ENCODE results near the gene KLK4. TPM values are rescaled to one million over a fixed set of nuclear protein-coding genes. Genes with fewer than 3 reads are reported as not detected.

Gene KLK4
- total RNA-seq, 1 donor from 2014 or later, result not detected

DNA sequence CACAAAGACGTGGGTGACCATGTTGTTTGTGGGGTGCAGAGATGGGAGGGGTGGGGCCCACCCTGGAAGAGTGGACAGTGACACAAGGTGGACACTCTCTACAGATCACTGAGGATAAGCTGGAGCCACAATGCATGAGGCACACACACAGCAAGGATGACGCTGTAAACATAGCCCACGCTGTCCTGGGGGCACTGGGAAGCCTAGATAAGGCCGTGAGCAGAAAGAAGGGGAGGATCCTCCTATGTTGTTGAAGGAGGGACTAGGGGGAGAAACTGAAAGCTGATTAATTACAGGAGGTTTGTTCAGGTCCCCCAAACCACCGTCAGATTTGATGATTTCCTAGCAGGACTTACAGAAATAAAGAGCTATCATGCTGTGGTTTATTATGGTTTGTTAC lies 32.3 kb downstream of the KLK4 start:
- no peak for DNase-seq (ENCODE audit: low spot score)

DNA sequence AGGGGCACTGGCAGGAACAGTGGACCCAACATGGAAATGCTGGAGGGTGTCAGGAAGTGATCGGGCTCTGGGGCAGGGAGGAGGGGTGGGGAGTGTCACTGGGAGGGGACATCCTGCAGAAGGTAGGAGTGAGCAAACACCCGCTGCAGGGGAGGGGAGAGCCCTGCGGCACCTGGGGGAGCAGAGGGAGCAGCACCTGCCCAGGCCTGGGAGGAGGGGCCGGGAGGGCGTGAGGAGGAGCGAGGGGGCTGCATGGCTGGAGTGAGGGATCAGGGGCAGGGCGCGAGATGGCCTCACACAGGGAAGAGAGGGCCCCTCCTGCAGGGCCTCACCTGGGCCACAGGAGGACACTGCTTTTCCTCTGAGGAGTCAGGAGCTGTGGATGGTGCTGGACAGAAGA lies 33.9 kb downstream of the KLK4 start:
- DNase-seq (ENCODE audit: low spot score), result no peak

DNA sequence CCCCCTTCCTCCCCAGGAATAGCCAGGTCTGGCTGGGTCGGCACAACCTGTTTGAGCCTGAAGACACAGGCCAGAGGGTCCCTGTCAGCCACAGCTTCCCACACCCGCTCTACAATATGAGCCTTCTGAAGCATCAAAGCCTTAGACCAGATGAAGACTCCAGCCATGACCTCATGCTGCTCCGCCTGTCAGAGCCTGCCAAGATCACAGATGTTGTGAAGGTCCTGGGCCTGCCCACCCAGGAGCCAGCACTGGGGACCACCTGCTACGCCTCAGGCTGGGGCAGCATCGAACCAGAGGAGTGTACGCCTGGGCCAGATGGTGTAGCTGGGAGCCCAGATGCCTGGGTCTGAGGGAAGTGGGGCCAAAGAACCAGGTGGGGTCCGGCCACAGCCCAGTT lies 34.7 kb downstream of the KLK4 start:
- no peak for DNase-seq (ENCODE audit: low spot score)

DNA sequence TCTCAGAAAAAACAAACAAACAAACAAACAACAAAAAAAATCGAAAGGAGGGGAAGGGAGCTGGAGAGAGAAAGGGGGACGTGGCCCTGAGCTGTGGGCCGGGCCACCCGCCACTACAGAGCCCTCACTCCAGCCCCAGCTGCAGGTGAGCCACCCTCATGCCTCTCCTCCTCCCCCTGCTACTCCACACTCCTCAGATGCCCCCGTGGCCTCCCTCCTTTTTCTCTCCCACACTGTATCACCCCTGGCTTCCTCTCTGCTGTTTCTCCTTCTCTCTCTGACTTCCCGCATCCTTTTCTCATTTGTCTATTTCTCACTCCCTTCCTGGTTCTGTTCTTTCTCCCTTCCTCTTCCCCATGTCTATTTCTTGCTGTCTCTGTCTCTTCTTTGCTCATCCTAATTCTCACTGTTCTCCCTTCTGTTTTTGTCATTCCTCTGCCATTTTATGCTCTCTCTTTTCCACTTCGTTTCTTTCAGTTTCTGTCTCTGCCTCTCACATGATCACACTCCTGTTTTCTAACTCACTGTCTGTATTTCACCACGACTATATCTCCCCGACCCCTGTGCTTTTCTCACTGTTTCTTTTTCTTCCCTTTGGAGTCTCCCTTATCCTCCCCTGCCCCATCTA lies 35.3 kb downstream of the KLK4 start:
- no peak for DNase-seq (ENCODE audit: low spot score)

DNA sequence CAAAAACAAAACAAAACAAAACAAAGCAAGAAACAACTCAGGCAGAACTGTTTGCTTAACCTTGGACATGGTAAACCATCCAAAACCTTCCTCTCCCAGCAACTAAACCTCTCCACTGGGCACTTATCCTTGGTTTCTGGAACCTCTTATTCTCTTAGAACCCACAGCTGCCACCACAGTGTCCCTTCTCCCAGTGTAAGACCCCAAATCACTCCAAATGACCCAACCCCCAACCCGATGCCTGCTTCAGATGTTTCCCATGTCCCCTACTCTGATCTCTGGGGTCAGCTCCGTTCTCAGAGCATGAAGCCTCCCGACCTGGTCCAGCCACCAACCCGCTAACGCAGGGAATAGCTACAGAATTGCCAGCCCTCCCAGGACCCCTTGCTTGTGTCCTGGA lies 37.0 kb downstream of the KLK4 start:
- no peak for DNase-seq (ENCODE audit: low spot score)

DNA sequence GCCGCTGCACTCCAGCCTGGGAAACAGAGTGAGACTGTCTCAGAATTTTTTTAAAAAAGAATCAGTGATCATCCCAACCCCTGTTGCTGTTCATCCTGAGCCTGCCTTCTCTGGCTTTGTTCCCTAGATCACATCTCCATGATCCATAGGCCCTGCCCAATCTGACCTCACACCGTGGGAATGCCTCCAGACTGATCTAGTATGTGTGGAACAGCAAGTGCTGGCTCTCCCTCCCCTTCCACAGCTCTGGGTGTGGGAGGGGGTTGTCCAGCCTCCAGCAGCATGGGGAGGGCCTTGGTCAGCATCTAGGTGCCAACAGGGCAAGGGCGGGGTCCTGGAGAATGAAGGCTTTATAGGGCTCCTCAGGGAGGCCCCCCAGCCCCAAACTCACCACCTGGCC lies 38.1 kb downstream of the KLK4 start, which contains the start of gene KLK2:
KLK2 (plus strand) TSS at position 384 of the 400 bp plus-strand sequence. CDS start 35 bp downstream, outside the sequence.
- DNase-seq (ENCODE audit: low spot score), result no peak

DNA sequence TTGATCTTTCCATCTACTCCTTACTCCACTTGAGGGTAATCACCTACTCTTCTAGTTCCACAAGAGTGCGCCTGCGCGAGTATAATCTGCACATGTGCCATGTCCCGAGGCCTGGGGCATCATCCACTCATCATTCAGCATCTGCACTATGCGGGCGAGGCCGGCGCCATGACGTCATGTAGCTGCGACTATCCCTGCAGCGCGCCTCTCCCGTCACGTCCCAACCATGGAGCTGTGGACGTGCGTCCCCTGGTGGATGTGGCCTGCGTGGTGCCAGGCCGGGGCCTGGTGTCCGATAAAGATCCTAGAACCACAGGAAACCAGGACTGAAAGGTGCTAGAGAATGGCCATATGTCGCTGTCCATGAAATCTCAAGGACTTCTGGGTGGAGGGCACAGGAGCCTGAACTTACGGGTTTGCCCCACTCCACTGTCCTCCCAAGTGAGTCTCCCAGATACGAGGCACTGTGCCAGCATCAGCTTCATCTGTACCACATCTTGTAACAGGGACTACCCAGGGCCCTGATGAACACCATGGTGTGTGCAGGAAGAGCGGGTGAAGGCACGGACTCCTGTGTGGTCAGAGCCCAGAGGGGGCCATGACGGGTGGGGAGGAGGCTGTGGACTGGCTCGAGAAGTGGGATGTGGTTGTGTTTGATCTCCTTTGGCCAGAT lies 40.6 kb downstream of the KLK4 start:
- no peak for DNase-seq (ENCODE audit: low spot score)

DNA sequence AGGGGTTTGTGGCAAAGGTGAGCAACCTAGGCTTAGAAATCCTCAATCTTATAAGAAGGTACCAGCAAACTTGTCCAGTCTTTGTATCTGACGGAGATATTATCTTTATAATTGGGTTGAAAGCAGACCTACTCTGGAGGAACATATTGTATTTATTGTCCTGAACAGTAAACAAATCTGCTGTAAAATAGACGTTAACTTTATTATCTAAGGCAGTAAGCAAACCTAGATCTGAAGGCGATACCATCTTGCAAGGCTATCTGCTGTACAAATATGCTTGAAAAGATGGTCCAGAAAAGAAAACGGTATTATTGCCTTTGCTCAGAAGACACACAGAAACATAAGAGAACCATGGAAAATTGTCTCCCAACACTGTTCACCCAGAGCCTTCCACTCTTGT lies 41.7 kb downstream of the KLK4 start:
- DNase-seq (ENCODE audit: low spot score), result no peak

DNA sequence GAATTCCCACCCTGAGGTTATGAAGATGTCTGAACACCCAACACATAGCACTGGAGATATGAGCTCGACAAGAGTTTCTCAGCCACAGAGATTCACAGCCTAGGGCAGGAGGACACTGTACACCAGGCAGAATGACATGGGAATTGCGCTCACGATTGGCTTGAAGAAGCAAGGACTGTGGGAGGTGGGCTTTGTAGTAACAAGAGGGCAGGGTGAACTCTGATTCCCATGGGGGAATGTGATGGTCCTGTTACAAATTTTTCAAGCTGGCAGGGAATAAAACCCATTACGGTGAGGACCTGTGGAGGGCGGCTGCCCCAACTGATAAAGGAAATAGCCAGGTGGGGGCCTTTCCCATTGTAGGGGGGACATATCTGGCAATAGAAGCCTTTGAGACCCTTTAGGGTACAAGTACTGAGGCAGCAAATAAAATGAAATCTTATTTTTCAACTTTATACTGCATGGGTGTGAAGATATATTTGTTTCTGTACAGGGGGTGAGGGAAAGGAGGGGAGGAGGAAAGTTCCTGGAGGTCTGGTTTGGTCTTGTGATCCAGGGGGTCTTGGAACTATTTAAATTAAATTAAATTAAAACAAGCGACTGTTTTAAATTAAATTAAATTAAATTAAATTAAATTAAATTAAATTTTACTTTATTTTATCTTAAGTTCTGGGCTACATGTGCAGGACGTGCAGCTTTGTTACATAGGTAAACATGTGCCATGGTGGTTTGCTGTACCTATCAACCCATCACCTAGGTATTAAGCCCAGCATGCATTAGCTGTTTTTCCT lies 49.5 kb downstream of the KLK4 start:
- DNase-seq (ENCODE audit: low spot score), result no peak

DNA sequence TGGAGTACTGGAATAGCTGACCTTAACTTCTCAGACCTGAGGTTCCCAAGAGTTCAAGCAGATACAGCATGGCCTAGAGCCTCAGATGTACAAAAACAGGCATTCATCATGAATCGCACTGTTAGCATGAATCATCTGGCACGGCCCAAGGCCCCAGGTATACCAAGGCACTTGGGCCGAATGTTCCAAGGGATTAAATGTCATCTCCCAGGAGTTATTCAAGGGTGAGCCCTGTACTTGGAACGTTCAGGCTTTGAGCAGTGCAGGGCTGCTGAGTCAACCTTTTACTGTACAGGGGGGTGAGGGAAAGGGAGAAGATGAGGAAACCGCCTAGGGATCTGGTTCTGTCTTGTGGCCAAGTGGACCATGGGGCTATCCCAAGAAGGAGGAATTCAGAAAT lies 50.2 kb downstream of the KLK4 start:
- DNase-seq (ENCODE audit: low spot score), result no peak

DNA sequence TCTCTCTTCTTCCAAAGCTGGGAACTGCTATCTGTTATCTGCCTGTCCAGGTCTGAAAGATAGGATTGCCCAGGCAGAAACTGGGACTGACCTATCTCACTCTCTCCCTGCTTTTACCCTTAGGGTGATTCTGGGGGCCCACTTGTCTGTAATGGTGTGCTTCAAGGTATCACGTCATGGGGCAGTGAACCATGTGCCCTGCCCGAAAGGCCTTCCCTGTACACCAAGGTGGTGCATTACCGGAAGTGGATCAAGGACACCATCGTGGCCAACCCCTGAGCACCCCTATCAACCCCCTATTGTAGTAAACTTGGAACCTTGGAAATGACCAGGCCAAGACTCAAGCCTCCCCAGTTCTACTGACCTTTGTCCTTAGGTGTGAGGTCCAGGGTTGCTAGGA lies 51.3 kb downstream of the KLK4 start:
- no peak for DNase-seq (ENCODE audit: low spot score)

DNA sequence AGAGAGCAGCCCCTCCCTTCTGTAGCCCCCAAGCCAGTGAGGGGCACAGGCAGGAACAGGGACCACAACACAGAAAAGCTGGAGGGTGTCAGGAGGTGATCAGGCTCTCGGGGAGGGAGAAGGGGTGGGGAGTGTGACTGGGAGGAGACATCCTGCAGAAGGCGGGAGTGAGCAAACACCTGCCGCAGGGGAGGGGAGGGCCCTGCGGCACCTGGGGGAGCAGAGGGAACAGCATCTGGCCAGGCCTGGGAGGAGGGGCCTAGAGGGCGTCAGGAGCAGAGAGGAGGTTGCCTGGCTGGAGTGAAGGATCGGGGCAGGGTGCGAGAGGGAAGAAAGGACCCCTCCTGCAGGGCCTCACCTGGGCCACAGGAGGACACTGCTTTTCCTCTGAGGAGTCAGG lies 52.3 kb downstream of the KLK4 start:
- DNase-seq (ENCODE audit: low spot score), result no peak

DNA sequence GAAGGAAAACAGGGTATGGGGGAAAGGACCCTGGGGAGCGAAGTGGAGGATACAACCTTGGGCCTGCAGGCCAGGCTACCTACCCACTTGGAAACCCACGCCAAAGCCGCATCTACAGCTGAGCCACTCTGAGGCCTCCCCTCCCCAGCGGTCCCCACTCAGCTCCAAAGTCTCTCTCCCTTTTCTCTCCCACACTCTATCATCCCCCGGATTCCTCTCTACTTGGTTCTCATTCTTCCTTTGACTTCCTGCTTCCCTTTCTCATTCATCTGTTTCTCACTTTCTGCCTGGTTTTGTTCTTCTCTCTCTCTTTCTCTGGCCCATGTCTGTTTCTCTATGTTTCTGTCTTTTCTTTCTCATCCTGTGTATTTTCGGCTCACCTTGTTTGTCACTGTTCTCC lies 53.8 kb downstream of the KLK4 start:
- DNase-seq (ENCODE audit: low spot score), result no peak

Other genes starting within 250 kb of the KLK4 start
- 0.29 TPM for gene SHANK1, start 191.6 kb downstream of the KLK4 start, total RNA-seq
- 8.1 TPM for gene CLEC11A, start 188.0 kb downstream of the KLK4 start, total RNA-seq
- gene GPR32, start 140.9 kb downstream of the KLK4 start, total RNA-seq, result not detected
- gene ACP4, start 121.0 kb downstream of the KLK4 start, total RNA-seq, result not detected
- gene KLK1, start 87.6 kb downstream of the KLK4 start, total RNA-seq, result 0.60 TPM
- gene KLK15, start 77.8 kb downstream of the KLK4 start, total RNA-seq, result not detected
- not detected for gene KLK3, start 56.5 kb downstream of the KLK4 start, total RNA-seq
- gene KLK2, start 38.0 kb downstream of the KLK4 start, total RNA-seq, result not detected
- not detected for gene KLK5, start 41.6 kb upstream of the KLK4 start, total RNA-seq
- not detected for gene KLK6, start 58.2 kb upstream of the KLK4 start, total RNA-seq
- not detected for gene KLK7, start 72.5 kb upstream of the KLK4 start, total RNA-seq
- gene KLK8, start 90.2 kb upstream of the KLK4 start, total RNA-seq, result not detected
- 0.29 TPM for gene KLK10, start 108.3 kb upstream of the KLK4 start, total RNA-seq
- gene KLK11, start 115.2 kb upstream of the KLK4 start, total RNA-seq, result 1.0 TPM
- not detected for gene KLK12, start 123.6 kb upstream of the KLK4 start, total RNA-seq
- gene KLK13, start 153.7 kb upstream of the KLK4 start, total RNA-seq, result not detected
- not detected for gene KLK14, start 171.5 kb upstream of the KLK4 start, total RNA-seq
- 5.3 TPM for gene CTU1, start 197.0 kb upstream of the KLK4 start, total RNA-seq
- gene SIGLEC9, start 213.5 kb upstream of the KLK4 start, total RNA-seq, result 3.2 TPM
- 2.4 TPM for gene SIGLEC7, start 230.9 kb upstream of the KLK4 start, total RNA-seq